Activated CD4-positive, alpha-beta T cell treated with anti-CD3 and anti-CD28 coated beads, Interleukin-2, amount 10 ng/mL, durations not matched to agents 24 days and 14 days (primary cell): ENCODE results near the gene RFT1. TPM values are rescaled to one million over a fixed set of nuclear protein-coding genes. Genes with fewer than 3 reads are reported as not detected.
A peak's percentile ranks its signal among the peaks of the same experiment; 100 is the strongest.
"Not testable (repeated sequence)": the region's sequence is repeated elsewhere in the genome, so short reads cannot be mapped to it uniquely, and the experiment has no call there.

Experiments
- DNase-seq: peaks from one replicate; pipeline ENCODE4 v3.0.0; 2022
- H3K27ac Mint-ChIP-seq: one replicate; pipeline ENCODE4 v1.8.0; 2022; ENCODE audit warnings: mild to moderate bottlenecking, mixed read lengths
- H3K27me3 Mint-ChIP-seq: one replicate; pipeline ENCODE4 v1.8.0; 2022; ENCODE audit warnings: mixed read lengths
- H3K36me3 Mint-ChIP-seq: one replicate; pipeline ENCODE4 v1.8.0; 2022; ENCODE audit warnings: low read depth, mild to moderate bottlenecking, mixed read lengths
- H3K4me1 Mint-ChIP-seq: one replicate; pipeline ENCODE4 v1.8.0; 2021; ENCODE audit warnings: mixed read lengths
- H3K4me3 Mint-ChIP-seq: one replicate; pipeline ENCODE4 v1.8.0; 2022; ENCODE audit warnings: mild to moderate bottlenecking, moderate library complexity, mixed read lengths
- H3K9me3 Mint-ChIP-seq: one replicate; pipeline ENCODE4 v1.8.0; 2021; ENCODE audit warnings: mixed read lengths
- intact Hi-C: fragments of 100-400 bp; cut with micrococcal nuclease; formaldehyde crosslinking; loops from one replicate; pipeline ENCODE4 v1.15.1; 2023
- total RNA-seq: library from RNA; stranded (reverse); gene quantifications from 2 replicates; pipeline ENCODE4 v1.2.3, GENCODE V29; 2022

Gene RFT1
- total RNA-seq, 1 donor from 2014 or later: 47.6 TPM

- peaks cover 44% of the 10 kb centered on the region for H3K27me3 Mint-ChIP-seq
- DNase-seq: no peak
- H3K4me1 Mint-ChIP-seq: peaks cover 25% of the 10 kb centered on the region
- no peaks in the 10 kb centered on the region for H3K9me3 Mint-ChIP-seq
- intact Hi-C loops: loop anchor here (1.0 to 2.0 kb wide), 3 partner anchors 29 to 49 kb away; partner anchors contain the start of gene RFT1
- H3K4me3 Mint-ChIP-seq: peak overlapping the region; percentile 87
- no peak overlapping the region for H3K27ac Mint-ChIP-seq
- H3K36me3 Mint-ChIP-seq: peaks cover 8% of the 10 kb centered on the region
Measured at GRCh38 chr3:53159156-53160060, 29.2 kb upstream of the RFT1 start.

GRCh38 chr3:53158765-53159155, 28.5 kb upstream of the RFT1 start:
- H3K4me3 Mint-ChIP-seq: no peak overlapping the region
- H3K4me1 Mint-ChIP-seq: peaks cover 27% of the 10 kb centered on the region
- intact Hi-C loops: no loop called here
- H3K27ac Mint-ChIP-seq: no peak overlapping the region
- H3K9me3 Mint-ChIP-seq: no peaks in the 10 kb centered on the region
- H3K36me3 Mint-ChIP-seq: peaks cover 8% of the 10 kb centered on the region
- peaks cover 47% of the 10 kb centered on the region for H3K27me3 Mint-ChIP-seq
- DNase-seq: no peak

- H3K9me3 Mint-ChIP-seq: no peaks in the 10 kb centered on the region
- no peak overlapping the region for H3K27ac Mint-ChIP-seq
- no peak for DNase-seq
- no peak overlapping the region for H3K4me3 Mint-ChIP-seq
- peaks cover 53% of the 10 kb centered on the region for H3K27me3 Mint-ChIP-seq
- intact Hi-C loops: no loop called here
- H3K4me1 Mint-ChIP-seq: peaks cover 24% of the 10 kb centered on the region
- H3K36me3 Mint-ChIP-seq: peaks cover 7% of the 10 kb centered on the region
Measured at GRCh38 chr3:53157974-53158580, 27.8 kb upstream of the RFT1 start.

- Mint-ChIP-seq H3K9me3 (no peaks in the 10 kb centered on the region), H3K27me3 (peaks cover 57% of the 10 kb centered on the region), H3K27ac (no peak overlapping the region), H3K4me3 (peak overlapping the region; percentile 8), H3K36me3 (no peaks in the 10 kb centered on the region), H3K4me1 (peaks cover 15% of the 10 kb centered on the region)
- DNase-seq: peak; percentile 72
- intact Hi-C loops: no loop called here
Measured at GRCh38 chr3:53156368-53156834, 26.2 kb upstream of the RFT1 start.

- Mint-ChIP-seq H3K27me3 (peaks cover 57% of the 10 kb centered on the region), H3K4me3 (no peak overlapping the region), H3K27ac (no peak overlapping the region), H3K9me3 (no peaks in the 10 kb centered on the region), H3K4me1 (peaks cover 15% of the 10 kb centered on the region), H3K36me3 (no peaks in the 10 kb centered on the region)
- intact Hi-C loops: no loop called here
- no peak for DNase-seq
Measured at GRCh38 chr3:53155760-53156159, 25.5 kb upstream of the RFT1 start.

GRCh38 chr3:53154881-53155285, 24.6 kb upstream of the RFT1 start:
- H3K4me1 Mint-ChIP-seq: peaks cover 9% of the 10 kb centered on the region
- H3K27ac Mint-ChIP-seq: no peak overlapping the region
- peaks cover 52% of the 10 kb centered on the region for H3K27me3 Mint-ChIP-seq
- intact Hi-C loops: no loop called here
- H3K4me3 Mint-ChIP-seq: no peak overlapping the region
- DNase-seq: no peak
- no peaks in the 10 kb centered on the region for H3K36me3 Mint-ChIP-seq
- H3K9me3 Mint-ChIP-seq: no peaks in the 10 kb centered on the region

GRCh38 chr3:53153980-53154379, 23.7 kb upstream of the RFT1 start:
- no peak for DNase-seq
- intact Hi-C loops: no loop called here
- Mint-ChIP-seq H3K36me3 (no peaks in the 10 kb centered on the region), H3K27ac (no peak overlapping the region), H3K4me1 (peaks cover 9% of the 10 kb centered on the region), H3K4me3 (no peak overlapping the region), H3K27me3 (peaks cover 48% of the 10 kb centered on the region), H3K9me3 (no peaks in the 10 kb centered on the region)

- H3K36me3 Mint-ChIP-seq: no peaks in the 10 kb centered on the region
- no peak for DNase-seq
- no peak overlapping the region for H3K27ac Mint-ChIP-seq
- peaks cover 43% of the 10 kb centered on the region for H3K27me3 Mint-ChIP-seq
- H3K4me3 Mint-ChIP-seq: no peak overlapping the region
- intact Hi-C loops: no loop called here
- H3K4me1 Mint-ChIP-seq: peaks cover 6% of the 10 kb centered on the region
- no peaks in the 10 kb centered on the region for H3K9me3 Mint-ChIP-seq
Measured at GRCh38 chr3:53153264-53153823, 23.1 kb upstream of the RFT1 start.

GRCh38 chr3:53151870-53152660, 21.8 kb upstream of the RFT1 start:
- Mint-ChIP-seq H3K9me3 (no peaks in the 10 kb centered on the region), H3K27me3 (peaks cover 31% of the 10 kb centered on the region), H3K27ac (no peak overlapping the region), H3K4me1 (peaks cover 6% of the 10 kb centered on the region), H3K36me3 (no peaks in the 10 kb centered on the region), H3K4me3 (no peak overlapping the region)
- no peak for DNase-seq
- intact Hi-C loops: no loop called here

GRCh38 chr3:53151465-53151864, 21.2 kb upstream of the RFT1 start:
- H3K4me1 Mint-ChIP-seq: peaks cover 6% of the 10 kb centered on the region
- H3K27ac Mint-ChIP-seq: no peak overlapping the region
- H3K4me3 Mint-ChIP-seq: no peak overlapping the region
- intact Hi-C loops: no loop called here
- peaks cover 26% of the 10 kb centered on the region for H3K27me3 Mint-ChIP-seq
- DNase-seq: no peak
- H3K9me3 Mint-ChIP-seq: no peaks in the 10 kb centered on the region
- H3K36me3 Mint-ChIP-seq: no peaks in the 10 kb centered on the region

GRCh38 chr3:53151086-53151438, 20.8 kb upstream of the RFT1 start:
- H3K27me3 Mint-ChIP-seq: peaks cover 23% of the 10 kb centered on the region
- H3K4me3 Mint-ChIP-seq, intact Hi-C loops, H3K36me3 Mint-ChIP-seq, H3K4me1 Mint-ChIP-seq, H3K9me3 Mint-ChIP-seq, H3K27ac Mint-ChIP-seq, DNase-seq: not testable (repeated sequence)

- no peaks in the 10 kb centered on the region for H3K36me3 Mint-ChIP-seq
- no peaks in the 10 kb centered on the region for H3K9me3 Mint-ChIP-seq
- H3K4me3 Mint-ChIP-seq: no peak overlapping the region
- intact Hi-C loops: no loop called here
- peaks cover 19% of the 10 kb centered on the region for H3K27me3 Mint-ChIP-seq
- H3K27ac Mint-ChIP-seq: no peak overlapping the region
- H3K4me1 Mint-ChIP-seq: peaks cover 6% of the 10 kb centered on the region
- no peak for DNase-seq
Measured at GRCh38 chr3:53150247-53151085, 20.2 kb upstream of the RFT1 start.

GRCh38 chr3:53149699-53150098, 19.5 kb upstream of the RFT1 start:
- H3K27ac Mint-ChIP-seq: no peak overlapping the region
- no peaks in the 10 kb centered on the region for H3K36me3 Mint-ChIP-seq
- H3K4me3 Mint-ChIP-seq: no peak overlapping the region
- H3K27me3 Mint-ChIP-seq: peaks cover 15% of the 10 kb centered on the region
- peaks cover 6% of the 10 kb centered on the region for H3K4me1 Mint-ChIP-seq
- H3K9me3 Mint-ChIP-seq: no peaks in the 10 kb centered on the region
- no peak for DNase-seq
- intact Hi-C loops: no loop called here
